Measurements from ENCODE around the gene ZSWIM7. TPM values are rescaled to one million over a fixed set of nuclear protein-coding genes. Genes with fewer than 3 reads are reported as not detected.

Gene ZSWIM7
- total and polyA plus RNA-seq, 2 of the 4 experiments (the other 2 are of a cell fraction) = 6.8 to 12.1 TPM

DNA sequence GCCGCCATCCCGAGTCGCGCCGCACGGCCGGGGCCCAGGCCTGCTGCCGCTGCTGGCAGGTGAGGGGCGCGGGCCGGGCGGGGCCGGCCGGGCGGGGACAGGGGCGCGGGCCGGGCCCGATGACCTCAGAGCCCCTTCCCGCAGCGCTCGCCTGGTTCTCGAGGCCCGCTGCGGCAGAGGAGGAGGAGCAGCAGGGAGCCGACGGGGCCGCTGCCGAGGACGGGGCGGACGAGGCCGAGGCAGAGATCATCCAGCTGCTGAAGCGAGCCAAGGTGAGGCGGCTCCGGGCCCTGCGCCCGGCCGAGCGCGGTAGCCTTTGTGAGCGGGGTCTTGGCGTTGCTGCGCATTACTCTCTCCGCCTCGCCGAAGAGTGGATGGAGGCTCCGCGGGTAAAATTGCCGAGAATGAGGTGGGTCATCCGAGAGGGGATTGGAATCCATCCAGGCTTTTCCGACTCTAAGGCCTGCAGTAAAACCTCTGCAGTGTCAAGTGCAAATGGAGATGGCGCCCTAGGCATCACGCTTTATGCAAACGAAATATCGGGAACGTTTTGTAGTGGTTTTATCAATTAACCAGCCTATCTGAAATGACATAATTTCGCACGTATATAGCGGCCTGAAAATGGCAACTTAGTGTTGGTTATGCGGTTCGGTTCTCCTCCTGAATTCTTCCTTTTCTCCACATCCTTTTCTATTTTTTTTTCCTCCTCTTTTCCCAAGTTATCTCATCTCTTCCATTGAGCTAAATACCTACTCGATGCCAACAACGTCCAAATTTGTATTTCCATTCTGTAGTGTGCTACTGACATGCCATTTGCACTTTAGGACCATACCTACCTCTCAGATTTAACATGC lies 697 bp upstream of the ZSWIM7 start (continued):
- no peak for TF ChIP-seq MAZ (IDR thresholded peaks at IDR 0.05; ENCODE audit: borderline replicate concordance, low read depth, low read length)

DNA sequence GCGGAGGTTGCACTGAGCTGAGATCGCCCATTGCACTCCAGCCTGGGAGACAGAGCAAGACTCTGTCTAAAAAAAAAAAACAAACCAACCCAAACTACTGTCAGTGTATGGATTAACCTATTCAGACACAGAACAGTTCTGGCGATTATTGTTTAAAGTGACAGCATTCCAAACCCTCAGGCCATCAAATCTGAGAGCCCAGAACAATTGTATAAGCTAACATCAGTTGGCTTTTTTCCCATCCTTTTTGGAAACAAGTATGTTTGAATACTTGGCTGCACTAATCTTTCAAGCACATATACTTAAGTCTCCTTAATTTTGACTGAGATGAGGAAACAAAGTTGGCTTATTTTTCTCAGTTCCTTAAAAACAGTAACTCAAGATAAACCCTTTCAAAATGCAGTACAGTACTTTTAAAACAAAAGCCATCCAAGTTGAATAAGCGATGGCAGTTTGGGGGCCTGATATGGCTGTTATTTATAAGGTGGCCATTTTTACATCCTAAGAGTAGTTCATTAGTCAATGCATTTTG lies 1.4 kb downstream of the ZSWIM7 start:
- Histone ChIP-seq H2AK5ac (ENCODE audit: low read depth, low read length) (no peak overlapping the region), H2BK15ac (ENCODE audit: low read depth, low read length) (no peak overlapping the region), H3K9ac (ENCODE audit: low read depth, low read length) (no peak overlapping the region), H3K18ac (ENCODE audit: low read depth, low read length) (no peak overlapping the region), H3K56ac (ENCODE audit: extremely low read depth, insufficient read depth, low read length) (no peak overlapping the region), H3K27me3 (ENCODE audit: control insufficient read depth, insufficient read depth, low read length) (no peaks in the 10 kb centered on the region), H3K36me3 (ENCODE audit: control insufficient read depth, insufficient read depth, low read length) (peaks cover 13% of the 10 kb centered on the region), H2BK120ac (ENCODE audit: low read depth, low read length) (no peak overlapping the region; the same call in 1 of the 2 replicates), H3K23ac (ENCODE audit: low read depth, low read length) (no peak overlapping the region), H3K9me1 (ENCODE audit: insufficient read depth, low read length) (peaks cover 5% of the 10 kb centered on the region; the same call in 1 of the 2 replicates), H4K20me1 (ENCODE audit: insufficient read depth, low read length) (peaks cover 5% of the 10 kb centered on the region; the same call in 1 of the 2 replicates), H4K5ac (ENCODE audit: low read depth, low read length) (no peak overlapping the region), H3K27ac (ENCODE audit: insufficient read depth, low read length) (no peak overlapping the region), H2BK5ac (ENCODE audit: low read depth, low read length, poor library complexity, severe bottlenecking) (no peak overlapping the region), H2BK20ac (ENCODE audit: low read depth, low read length) (no peak overlapping the region), H3K79me1 (ENCODE audit: low read depth in 1 of 2, low read length in 2 of 2) (peaks cover 35 to 36% of the 10 kb centered on the region in 2 experiments), H3K4ac (ENCODE audit: low read depth, low read length) (no peak overlapping the region), H4K91ac (ENCODE audit: insufficient read depth, low read depth, low read length) (no peak overlapping the region), H3K14ac (replicated peaks; ENCODE audit: low read depth, low read length) (no peak overlapping the region), H3K4me1 (ENCODE audit: control insufficient read depth, insufficient read depth, low read length) (peaks cover 6% of the 10 kb centered on the region; the same call in 1 of the 2 replicates), H2AFZ (replicated peaks; ENCODE audit: low read length, poor library complexity) (no peak overlapping the region), H2AK9ac (replicated peaks; ENCODE audit: low read depth, low read length, poor library complexity) (no peak overlapping the region), H3K4me3 (ENCODE audit: insufficient read depth, low read depth, low read length) (no peak overlapping the region), H3K9me3 (ENCODE audit: control insufficient read depth, insufficient read depth, low read length) (no peaks in the 10 kb centered on the region), H4K8ac (ENCODE audit: low read depth in 2 of 2, low read length in 2 of 2) (no peak overlapping the region), H3K4me2 (ENCODE audit: low read depth, low read length) (no peak overlapping the region)
- in situ Hi-C loops (cut with MboI; ENCODE audit: low sequenced_read_pairs) (loop anchor here (5.0 kb wide), 1 partner anchor 171 kb away; no protein-coding TSS in a partner anchor), intact Hi-C loops (cut with micrococcal nuclease) (loop anchor here (1.0 to 2.0 kb wide), 4 partner anchors 52 to 737 kb away; no protein-coding TSS in a partner anchor), dilution Hi-C loops (cut with HindIII; ENCODE audit: low sequenced_read_pairs, unreplicated experiment) (no loop called here)
- DNase-seq (no peak), ATAC-seq (ENCODE audit: low read depth) (no peak)
- ChIA-PET CTCF (interaction anchor here (0.6 to 1.5 kb wide), 4 partner anchors 27 to 347 kb away, joined by 3 to 8 read pairs (median 4); partner anchors contain the start of gene ADORA2B), POLR2A (ENCODE audit: unreplicated experiment) (no interaction called here)
- no CpG with 5 or more reads among the region's 4 CpGs for WGBS, 2 experiments (ENCODE audit: extremely low coverage in 2 of 2, insufficient read length in 1 of 2)
- no TSS peak for BruUV-seq (replicated peaks)
- TF ChIP-seq, protein P1, sequence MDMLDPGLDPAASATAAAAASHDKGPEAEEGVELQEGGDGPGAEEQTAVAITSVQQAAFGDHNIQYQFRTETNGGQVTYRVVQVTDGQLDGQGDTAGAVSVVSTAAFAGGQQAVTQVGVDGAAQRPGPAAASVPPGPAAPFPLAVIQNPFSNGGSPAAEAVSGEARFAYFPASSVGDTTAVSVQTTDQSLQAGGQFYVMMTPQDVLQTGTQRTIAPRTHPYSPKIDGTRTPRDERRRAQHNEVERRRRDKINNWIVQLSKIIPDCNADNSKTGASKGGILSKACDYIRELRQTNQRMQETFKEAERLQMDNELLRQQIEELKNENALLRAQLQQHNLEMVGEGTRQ (IDR thresholded peaks at IDR 0.05; ENCODE audit: low read depth, low read length) = no peak
- TF ChIP-seq BHLHE40 (IDR thresholded peaks at IDR 0.05; ENCODE audit: low read depth, low read length) (no peak), SMC3 (IDR thresholded peaks at IDR 0.05; ENCODE audit: low read depth, low read length) (no peak), MAZ (IDR thresholded peaks at IDR 0.05; ENCODE audit: borderline replicate concordance, low read depth, low read length) (no peak), MXI1 (IDR thresholded peaks at IDR 0.05; ENCODE audit: borderline replicate concordance, low read depth, low read length) (no peak), RAD21 (IDR thresholded peaks at IDR 0.05; ENCODE audit: low read length) (no peak), POLR2A (IDR thresholded peaks at IDR 0.05; ENCODE audit: low read depth, low read length) (no peak), RFX5 (IDR thresholded peaks at IDR 0.05; ENCODE audit: low read depth, low read length) (no peak), RCOR1 (IDR thresholded peaks at IDR 0.05; ENCODE audit: insufficient replicate concordance, low read length) (no peak), MAFK (IDR thresholded peaks at IDR 0.05; ENCODE audit: low read depth, low read length) (no peak)
- TF ChIP-seq, protein P2, sequence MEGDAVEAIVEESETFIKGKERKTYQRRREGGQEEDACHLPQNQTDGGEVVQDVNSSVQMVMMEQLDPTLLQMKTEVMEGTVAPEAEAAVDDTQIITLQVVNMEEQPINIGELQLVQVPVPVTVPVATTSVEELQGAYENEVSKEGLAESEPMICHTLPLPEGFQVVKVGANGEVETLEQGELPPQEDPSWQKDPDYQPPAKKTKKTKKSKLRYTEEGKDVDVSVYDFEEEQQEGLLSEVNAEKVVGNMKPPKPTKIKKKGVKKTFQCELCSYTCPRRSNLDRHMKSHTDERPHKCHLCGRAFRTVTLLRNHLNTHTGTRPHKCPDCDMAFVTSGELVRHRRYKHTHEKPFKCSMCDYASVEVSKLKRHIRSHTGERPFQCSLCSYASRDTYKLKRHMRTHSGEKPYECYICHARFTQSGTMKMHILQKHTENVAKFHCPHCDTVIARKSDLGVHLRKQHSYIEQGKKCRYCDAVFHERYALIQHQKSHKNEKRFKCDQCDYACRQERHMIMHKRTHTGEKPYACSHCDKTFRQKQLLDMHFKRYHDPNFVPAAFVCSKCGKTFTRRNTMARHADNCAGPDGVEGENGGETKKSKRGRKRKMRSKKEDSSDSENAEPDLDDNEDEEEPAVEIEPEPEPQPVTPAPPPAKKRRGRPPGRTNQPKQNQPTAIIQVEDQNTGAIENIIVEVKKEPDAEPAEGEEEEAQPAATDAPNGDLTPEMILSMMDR (conservative IDR thresholded peaks at IDR 0.05; ENCODE audit: low read depth, low read length) = no peak

Data from IMR-90 (cell line).